ENCODE measurements around the gene PANK2. TPM values are rescaled to one million over a fixed set of nuclear protein-coding genes. Genes with fewer than 3 reads are reported as not detected.
"Not testable (repeated sequence)": the region's sequence is repeated elsewhere in the genome, so short reads cannot be mapped to it uniquely, and the experiment has no call there.

PANK2 gene
- total RNA-seq, 3 donors from 2014 or later: 27.6 to 42.3 (median 29.6) TPM

DNA sequence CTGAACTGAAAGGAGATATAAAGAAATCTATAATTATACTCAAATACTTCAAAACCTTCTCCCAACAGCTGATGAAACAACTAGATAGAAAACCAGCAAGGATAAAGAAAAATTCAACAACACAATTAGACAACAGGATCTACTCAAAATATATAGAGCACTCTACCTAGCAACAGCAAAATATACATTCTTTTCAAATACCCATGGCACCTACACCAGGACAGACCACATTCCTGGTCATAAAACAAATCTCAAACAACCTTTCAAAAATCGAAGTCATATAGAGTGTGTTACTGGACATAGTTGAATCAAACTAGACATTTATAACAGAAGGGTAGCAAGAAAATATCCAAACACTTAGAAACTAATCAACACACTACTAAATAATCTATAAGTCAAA, 83.0 kb downstream of the PANK2 start:
- no peaks in the 10 kb centered on the region for H3K4me1 ChIP-seq (ENCODE audit: low read depth)
- intact Hi-C loops (cut with DNase I, micrococcal nuclease): no loop called here
- H3K36me3 ChIP-seq (ENCODE audit: low read depth): no peaks in the 10 kb centered on the region
- H3K9me3 ChIP-seq: no peaks in the 10 kb centered on the region
- TF ChIP-seq, protein P1, sequence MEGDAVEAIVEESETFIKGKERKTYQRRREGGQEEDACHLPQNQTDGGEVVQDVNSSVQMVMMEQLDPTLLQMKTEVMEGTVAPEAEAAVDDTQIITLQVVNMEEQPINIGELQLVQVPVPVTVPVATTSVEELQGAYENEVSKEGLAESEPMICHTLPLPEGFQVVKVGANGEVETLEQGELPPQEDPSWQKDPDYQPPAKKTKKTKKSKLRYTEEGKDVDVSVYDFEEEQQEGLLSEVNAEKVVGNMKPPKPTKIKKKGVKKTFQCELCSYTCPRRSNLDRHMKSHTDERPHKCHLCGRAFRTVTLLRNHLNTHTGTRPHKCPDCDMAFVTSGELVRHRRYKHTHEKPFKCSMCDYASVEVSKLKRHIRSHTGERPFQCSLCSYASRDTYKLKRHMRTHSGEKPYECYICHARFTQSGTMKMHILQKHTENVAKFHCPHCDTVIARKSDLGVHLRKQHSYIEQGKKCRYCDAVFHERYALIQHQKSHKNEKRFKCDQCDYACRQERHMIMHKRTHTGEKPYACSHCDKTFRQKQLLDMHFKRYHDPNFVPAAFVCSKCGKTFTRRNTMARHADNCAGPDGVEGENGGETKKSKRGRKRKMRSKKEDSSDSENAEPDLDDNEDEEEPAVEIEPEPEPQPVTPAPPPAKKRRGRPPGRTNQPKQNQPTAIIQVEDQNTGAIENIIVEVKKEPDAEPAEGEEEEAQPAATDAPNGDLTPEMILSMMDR (IDR thresholded peaks at IDR 0.05): no peak
- DNase-seq: no peak
- no peak for ATAC-seq
- H3K4me3 ChIP-seq: no peak overlapping the region

DNA sequence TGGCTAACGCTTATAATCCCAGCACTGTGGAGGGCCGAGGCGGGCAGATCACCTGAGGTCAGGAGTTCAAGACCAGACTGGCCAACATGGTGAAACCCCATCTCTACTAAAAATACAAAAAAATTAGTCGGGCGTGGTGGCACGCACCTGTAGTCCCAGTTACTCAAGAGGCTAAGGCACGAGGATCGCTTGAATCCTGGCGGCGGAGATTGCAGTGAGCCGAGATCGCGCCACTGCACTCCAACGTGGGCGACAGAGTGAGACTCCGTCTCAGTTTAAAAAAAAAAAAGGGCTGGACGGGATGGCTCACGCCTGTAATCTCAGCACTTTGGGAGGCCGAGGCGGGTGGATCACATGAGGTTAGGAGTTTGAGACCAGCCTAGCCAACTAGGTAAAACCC, 83.4 kb downstream of the PANK2 start:
- H3K4me3 ChIP-seq; ATAC-seq; H3K9me3 ChIP-seq; DNase-seq; H3K36me3 ChIP-seq (ENCODE audit: low read depth); intact Hi-C loops (cut with DNase I, micrococcal nuclease); H3K4me1 ChIP-seq (ENCODE audit: low read depth): not testable (repeated sequence)

DNA sequence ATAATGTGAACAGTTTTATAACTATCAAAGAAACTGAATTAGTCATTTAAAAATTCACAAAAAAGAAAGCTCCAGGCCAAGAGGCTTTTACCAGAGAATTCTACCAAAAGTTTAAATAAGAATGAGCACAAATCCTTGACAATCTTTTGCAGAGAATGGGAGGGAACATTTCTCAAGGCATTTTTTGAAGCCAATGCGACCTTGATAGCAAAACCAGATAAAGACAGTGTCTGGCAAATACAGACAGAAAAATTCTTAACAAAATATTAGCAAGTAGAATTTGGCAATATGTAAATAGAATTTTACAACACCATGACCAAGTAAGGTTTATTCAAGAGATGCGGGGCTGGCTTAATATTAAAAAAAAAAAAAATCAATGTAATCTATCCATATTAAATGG, 84.5 kb downstream of the PANK2 start:
- ATAC-seq (no peak), DNase-seq (no peak)
- H3K9me3 ChIP-seq: no peaks in the 10 kb centered on the region
- TF ChIP-seq, protein P1 (IDR thresholded peaks at IDR 0.05): no peak
- no peaks in the 10 kb centered on the region for H3K4me1 ChIP-seq (ENCODE audit: low read depth)
- intact Hi-C loops (cut with DNase I, micrococcal nuclease): no loop called here
- no peaks in the 10 kb centered on the region for H3K36me3 ChIP-seq (ENCODE audit: low read depth)
- no peak overlapping the region for H3K4me3 ChIP-seq

DNA sequence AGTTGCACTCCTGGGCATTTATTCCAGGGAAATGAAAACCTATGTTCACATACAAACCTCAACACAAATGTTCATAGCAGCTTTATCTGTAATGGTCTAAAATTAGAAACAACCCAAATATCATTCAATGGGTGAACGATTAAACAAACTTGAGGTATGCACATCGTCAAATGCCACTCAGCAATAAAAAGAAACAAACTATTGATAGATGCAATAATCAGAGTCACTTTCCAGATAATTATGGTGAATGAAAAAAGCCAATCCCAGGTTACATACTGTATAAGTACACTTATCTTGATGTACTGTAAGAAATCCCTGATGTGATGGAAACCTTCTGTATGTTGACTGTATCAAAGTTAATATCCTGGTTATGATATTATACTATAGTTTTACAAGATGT, 87.3 kb downstream of the PANK2 start:
- DNase-seq: no peak
- no peaks in the 10 kb centered on the region for H3K36me3 ChIP-seq (ENCODE audit: low read depth)
- H3K9me3 ChIP-seq: no peaks in the 10 kb centered on the region
- intact Hi-C loops (cut with DNase I, micrococcal nuclease): no loop called here
- ATAC-seq: no peak
- H3K4me3 ChIP-seq: no peak overlapping the region
- TF ChIP-seq, protein P1 (IDR thresholded peaks at IDR 0.05): no peak
- no peaks in the 10 kb centered on the region for H3K4me1 ChIP-seq (ENCODE audit: low read depth)

Small RNAs within 50 kb of the gene (microRNA-seq; reads per million reads assigned to microRNA genes)
- gene MIR103A2 (not detected), gene MIR103B2 (not detected)

Other genes with a start within 250 kb of the PANK2 start
- not detected for gene GFRA4, start 226.0 kb upstream of the PANK2 start, total RNA-seq
- gene ADAM33, start 207.4 kb upstream of the PANK2 start, total RNA-seq: 10 to 100 TPM in 1 of 3 donors, 1 to 10 TPM in 2; 6.4 to 86.6 (median 9.7) TPM
- 10 to 100 TPM in 2 of 3 donors, 1 to 10 TPM in 1; 3.3 to 21.7 (median 12.2) TPM for gene SIGLEC1, start 176.8 kb upstream of the PANK2 start, total RNA-seq
- 1 to 10 TPM; 1.2 to 5.9 (median 3.4) TPM for gene HSPA12B, start 156.7 kb upstream of the PANK2 start, total RNA-seq
- 10 to 100 TPM; 14.5 to 69.6 (median 26.5) TPM for gene ADISSP, start 121.6 kb upstream of the PANK2 start, total RNA-seq
- under 1 TPM in 1 of 3 donors, not detected in 2; 0.19 TPM for gene SPEF1, start 107.9 kb upstream of the PANK2 start, total RNA-seq
- gene CENPB, start 102.6 kb upstream of the PANK2 start, total RNA-seq: 100 to 1,000 TPM in 1 of 3 donors, 10 to 100 TPM in 2; 71.7 to 114 (median 75.0) TPM
- gene CDC25B, start 93.1 kb upstream of the PANK2 start, total RNA-seq: 10 to 100 TPM; 12.2 to 52.0 (median 38.4) TPM
- gene AP5S1, start 68.8 kb upstream of the PANK2 start, total RNA-seq: 10 to 100 TPM; 13.0 to 18.6 (median 13.9) TPM
- 10 to 100 TPM; 60.7 to 79.5 (median 72.3) TPM for gene MAVS, start 42.6 kb upstream of the PANK2 start, total RNA-seq
- gene RNF24, start 126.2 kb downstream of the PANK2 start, total RNA-seq: 1 to 10 TPM; 3.2 to 8.2 (median 7.5) TPM

Data from mucosa of descending colon (tissue), 3 donors.